Amniotic epithelial cell (primary cell): ENCODE measurements around the gene SSU72.
"Not testable (repeated sequence)": the region's sequence is repeated elsewhere in the genome, so short reads cannot be mapped to it uniquely, and the experiment has no call there.

Experiments used
- DNase-seq: peaks from one replicate; pipeline ENCODE4 v3.0.0-alpha.2; 2010; ENCODE audit warnings: low read depth

SSU72 gene

GRCh38 chr1:1540818-1541628 is 33.6 kb downstream of the SSU72 start:
- no peak for DNase-seq

GRCh38 chr1:1540090-1540817 is 34.4 kb downstream of the SSU72 start, which contains the start of gene TMEM240:
Gene TMEM240 (minus strand): TSS chr1:1540624. CDS start chr1:1540346, 278 bp downstream.
- peak; percentile 73 for DNase-seq

GRCh38 chr1:1539310-1540089 is 35.2 kb downstream of the SSU72 start:
- DNase-seq = peak; percentile 52

GRCh38 chr1:1538989-1539309 is 35.7 kb downstream of the SSU72 start:
- no peak for DNase-seq

- no peak for DNase-seq
Measured at GRCh38 chr1:1538334-1538733, 36.3 kb downstream of the SSU72 start.

GRCh38 chr1:1537626-1538250 is 36.9 kb downstream of the SSU72 start:
- DNase-seq = no peak

GRCh38 chr1:1536938-1537546 is 37.6 kb downstream of the SSU72 start:
- no peak for DNase-seq

- peak; percentile 39 for DNase-seq
Measured at GRCh38 chr1:1536019-1536937, 38.4 kb downstream of the SSU72 start.

GRCh38 chr1:1535201-1536018 is 39.3 kb downstream of the SSU72 start:
- DNase-seq = no peak

GRCh38 chr1:1534401-1535154 is 40.1 kb downstream of the SSU72 start:
- no peak for DNase-seq

GRCh38 chr1:1533894-1534291 is 40.8 kb downstream of the SSU72 start:
- DNase-seq = not testable (repeated sequence)

GRCh38 chr1:1533176-1533893 is 41.3 kb downstream of the SSU72 start:
- not testable (repeated sequence) for DNase-seq

GRCh38 chr1:1531947-1532346 is 42.7 kb downstream of the SSU72 start:
- no peak for DNase-seq

GRCh38 chr1:1529936-1530335 is 44.7 kb downstream of the SSU72 start:
- no peak for DNase-seq

- DNase-seq = no peak
Measured at GRCh38 chr1:1529321-1529720, 45.3 kb downstream of the SSU72 start.

- DNase-seq = no peak
Measured at GRCh38 chr1:1528301-1529267, 46.1 kb downstream of the SSU72 start.
